ENCODE data around the gene CFDP1.

DNA sequence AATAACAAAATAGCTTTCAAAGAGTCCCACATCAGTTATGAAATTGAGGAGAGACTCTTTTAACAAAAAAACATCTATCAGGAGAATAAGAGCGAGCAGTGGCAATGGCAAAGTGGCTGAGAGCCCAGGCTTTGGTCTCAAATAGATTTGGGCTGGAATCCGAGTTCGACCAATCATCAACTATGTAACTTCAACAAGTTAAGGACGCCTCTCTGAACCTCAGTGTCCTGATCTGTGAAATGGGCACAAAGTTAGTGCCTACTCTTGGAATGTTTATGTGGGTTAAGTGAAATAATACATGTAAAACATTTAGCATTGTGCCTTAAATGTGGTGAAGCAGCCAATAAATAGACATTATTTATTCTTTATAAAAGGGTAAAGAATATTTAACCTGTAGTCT, 45.4 kb downstream of the CFDP1 start:
- TF ChIP-seq, protein P1, sequence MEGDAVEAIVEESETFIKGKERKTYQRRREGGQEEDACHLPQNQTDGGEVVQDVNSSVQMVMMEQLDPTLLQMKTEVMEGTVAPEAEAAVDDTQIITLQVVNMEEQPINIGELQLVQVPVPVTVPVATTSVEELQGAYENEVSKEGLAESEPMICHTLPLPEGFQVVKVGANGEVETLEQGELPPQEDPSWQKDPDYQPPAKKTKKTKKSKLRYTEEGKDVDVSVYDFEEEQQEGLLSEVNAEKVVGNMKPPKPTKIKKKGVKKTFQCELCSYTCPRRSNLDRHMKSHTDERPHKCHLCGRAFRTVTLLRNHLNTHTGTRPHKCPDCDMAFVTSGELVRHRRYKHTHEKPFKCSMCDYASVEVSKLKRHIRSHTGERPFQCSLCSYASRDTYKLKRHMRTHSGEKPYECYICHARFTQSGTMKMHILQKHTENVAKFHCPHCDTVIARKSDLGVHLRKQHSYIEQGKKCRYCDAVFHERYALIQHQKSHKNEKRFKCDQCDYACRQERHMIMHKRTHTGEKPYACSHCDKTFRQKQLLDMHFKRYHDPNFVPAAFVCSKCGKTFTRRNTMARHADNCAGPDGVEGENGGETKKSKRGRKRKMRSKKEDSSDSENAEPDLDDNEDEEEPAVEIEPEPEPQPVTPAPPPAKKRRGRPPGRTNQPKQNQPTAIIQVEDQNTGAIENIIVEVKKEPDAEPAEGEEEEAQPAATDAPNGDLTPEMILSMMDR (IDR thresholded peaks at IDR 0.05; ENCODE audit: low read depth, low read length) = no peak
- TF ChIP-seq POLR2A (IDR thresholded peaks at IDR 0.05; ENCODE audit: extremely low read depth, insufficient read length) (no peak), MYC (IDR thresholded peaks at IDR 0.05; ENCODE audit: low read depth, low read length) (no peak)
- TF ChIP-seq, protein P2, sequence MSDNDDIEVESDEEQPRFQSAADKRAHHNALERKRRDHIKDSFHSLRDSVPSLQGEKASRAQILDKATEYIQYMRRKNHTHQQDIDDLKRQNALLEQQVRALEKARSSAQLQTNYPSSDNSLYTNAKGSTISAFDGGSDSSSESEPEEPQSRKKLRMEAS (IDR thresholded peaks at IDR 0.05; ENCODE audit: low read depth, low read length) = no peak
